Prostate gland (tissue), 2 donors: ENCODE measurements around the gene C14orf132. TPM values are rescaled to one million over a fixed set of nuclear protein-coding genes. Genes with fewer than 3 reads are reported as not detected.

Experiments
- DNase-seq: peaks from one replicate; pipeline ENCODE4 v3.0.0-alpha.2; 2019; ENCODE audit warnings: low spot score
- H3K27ac ChIP-seq, 2 donors: fragments of 200-600 bp; sonication (generic); 2 replicates each; pipeline ENCODE4 v1.5.1; 2017 to 2019
- H3K27me3 ChIP-seq: fragments of 200-600 bp; sonication (generic); replicated peaks from 2 replicates; pipeline ENCODE4 v1.5.1; 2019; ENCODE audit not compliant: insufficient read depth
- H3K36me3 ChIP-seq, 2 donors: fragments of 200-600 bp; sonication (generic); 1 replicate in 1 of 2; 2 replicates in 1 of 2; pipeline versions ENCODE4 v1.5.1 to v1.8.1; 2017 to 2019
- H3K4me1 ChIP-seq: fragments of 200-600 bp; sonication (generic); replicated peaks from 2 replicates; pipeline ENCODE4 v1.5.1; 2019
- H3K4me3 ChIP-seq, 2 donors: fragments of 200-600 bp; sonication (generic); 2 replicates each; pipeline ENCODE4 v1.5.1; 2017 to 2019
- H3K9me3 ChIP-seq: fragments of 200-600 bp; sonication (generic); 2 replicates; pipeline ENCODE4 v1.5.1; 2017
- POLR2A ChIP-seq: fragments of 450-650 bp; IDR thresholded peaks from one replicate; pipeline ENCODE4 v1.6.1; 2016; ENCODE audit warnings: antibody characterized with exemption, mild to moderate bottlenecking
- POLR2AphosphoS5 ChIP-seq: sonication (generic); formaldehyde crosslinking; IDR thresholded peaks from one replicate; pipeline ENCODE4 v1.6.1; 2017; ENCODE audit warnings: antibody characterized with exemption
- WGBS: methylation state at CpG from one replicate; pipeline ENCODE4 v1.1.5; 2018; 5-methylcytosine and 5-hydroxymethylcytosine counted together
- intact Hi-C: fragments of 100-400 bp; cut with DNase I; formaldehyde crosslinking; loops from one replicate; pipeline ENCODE4 v1.14.2; 2022
- total RNA-seq, 2 donors: library from RNA; depleted of rRNA; stranded (reverse); fragments of >200 nt; gene quantifications; one replicate each; pipeline ENCODE4 v1.1.0, GENCODE V29; 2016
- TF ChIP-seq, protein P1 (sequence below), 4 experiments: fragments of 200-600 bp in 2 of 4; fragments of 450-650 bp in 2 of 4; sonication (generic) in 2 of 4; IDR thresholded peaks; 1 replicate in 3 of 4; 2 replicates in 1 of 4; pipeline ENCODE4 v1.5.1; 2016 to 2019; ENCODE audit warnings: antibody characterized with exemption in 4 of 4, mild to moderate bottlenecking in 2 of 4, moderate library complexity in 2 of 4

C14orf132 gene
- total RNA-seq, 2 donors from 2014 or later, result 6.6 to 7.8 TPM

DNA sequence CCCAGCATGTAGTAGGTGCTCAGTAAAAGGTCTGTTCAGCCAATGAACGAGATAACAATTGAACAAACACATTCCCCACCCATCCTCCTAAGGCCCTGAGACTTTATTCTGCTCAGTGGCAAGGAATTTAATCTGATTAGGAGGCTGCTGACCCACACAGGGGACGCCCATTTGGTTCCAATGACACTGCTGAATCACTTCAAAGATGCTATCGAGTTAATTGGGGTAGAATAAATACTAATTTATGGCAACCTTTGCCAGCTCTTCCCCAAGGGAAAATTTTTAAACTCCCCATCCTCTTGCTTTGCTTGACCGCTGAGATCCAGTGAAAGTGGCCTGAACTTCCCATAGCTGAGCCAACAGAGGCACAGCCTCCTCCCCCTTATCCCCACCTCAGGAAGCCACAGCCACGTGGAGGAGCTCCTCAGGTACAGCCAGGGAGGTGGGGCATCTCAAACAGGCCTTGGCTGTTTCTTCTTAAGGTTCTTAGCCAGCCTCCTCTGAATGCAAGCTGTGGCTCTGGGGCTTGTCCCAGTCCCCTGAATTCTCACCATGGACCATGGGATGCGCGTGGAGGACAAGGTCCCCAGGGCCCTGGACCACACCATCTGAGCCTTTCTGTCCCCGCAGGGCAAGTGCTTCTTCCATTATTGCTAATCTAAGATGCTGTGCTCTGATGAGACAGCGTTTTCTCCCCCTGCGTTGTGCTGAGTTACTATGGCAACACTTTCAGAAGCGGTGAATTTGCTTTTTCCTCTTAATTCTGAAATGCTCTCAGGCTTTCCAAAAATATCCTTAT, 26.7 kb downstream of the C14orf132 start:
- no peak for DNase-seq
- H3K36me3 ChIP-seq, result no peaks in the 10 kb centered on the region
- H3K4me1 ChIP-seq, result no peaks in the 10 kb centered on the region
- no peak overlapping the region for H3K27ac ChIP-seq
- TF ChIP-seq, protein P1, sequence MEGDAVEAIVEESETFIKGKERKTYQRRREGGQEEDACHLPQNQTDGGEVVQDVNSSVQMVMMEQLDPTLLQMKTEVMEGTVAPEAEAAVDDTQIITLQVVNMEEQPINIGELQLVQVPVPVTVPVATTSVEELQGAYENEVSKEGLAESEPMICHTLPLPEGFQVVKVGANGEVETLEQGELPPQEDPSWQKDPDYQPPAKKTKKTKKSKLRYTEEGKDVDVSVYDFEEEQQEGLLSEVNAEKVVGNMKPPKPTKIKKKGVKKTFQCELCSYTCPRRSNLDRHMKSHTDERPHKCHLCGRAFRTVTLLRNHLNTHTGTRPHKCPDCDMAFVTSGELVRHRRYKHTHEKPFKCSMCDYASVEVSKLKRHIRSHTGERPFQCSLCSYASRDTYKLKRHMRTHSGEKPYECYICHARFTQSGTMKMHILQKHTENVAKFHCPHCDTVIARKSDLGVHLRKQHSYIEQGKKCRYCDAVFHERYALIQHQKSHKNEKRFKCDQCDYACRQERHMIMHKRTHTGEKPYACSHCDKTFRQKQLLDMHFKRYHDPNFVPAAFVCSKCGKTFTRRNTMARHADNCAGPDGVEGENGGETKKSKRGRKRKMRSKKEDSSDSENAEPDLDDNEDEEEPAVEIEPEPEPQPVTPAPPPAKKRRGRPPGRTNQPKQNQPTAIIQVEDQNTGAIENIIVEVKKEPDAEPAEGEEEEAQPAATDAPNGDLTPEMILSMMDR (IDR thresholded peaks at IDR 0.05), result no peak
- TF ChIP-seq POLR2AphosphoS5, result no peak
- TF ChIP-seq POLR2A, result no peak
- H3K4me3 ChIP-seq, result no peak overlapping the region
- H3K9me3 ChIP-seq, result no peaks in the 10 kb centered on the region
- intact Hi-C loops, result no loop called here
- 63% methylated on average over 11 of the region's 11 CpGs for WGBS
- H3K27me3 ChIP-seq, result no peaks in the 10 kb centered on the region

DNA sequence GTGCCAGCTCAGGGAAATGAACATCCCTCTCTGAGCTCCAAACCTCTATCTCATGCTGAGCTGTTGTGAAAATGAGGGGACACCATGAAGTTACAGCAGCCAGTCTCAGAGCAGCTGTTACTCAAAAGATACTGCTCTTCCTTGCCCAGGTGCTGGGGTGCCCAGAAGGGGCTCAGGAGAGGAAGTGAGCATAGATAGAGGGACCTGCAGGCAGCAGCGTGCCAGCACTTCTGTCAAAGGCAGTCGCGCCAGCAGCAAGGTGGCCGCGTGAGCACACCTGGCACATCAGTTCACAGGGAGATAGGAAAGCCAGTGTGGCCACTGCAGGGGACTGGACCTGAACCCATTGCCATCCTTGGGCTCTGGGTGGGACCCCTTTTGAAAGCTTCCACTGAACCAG, 27.8 kb downstream of the C14orf132 start:
- no peak overlapping the region for H3K4me3 ChIP-seq
- no peak overlapping the region for H3K27ac ChIP-seq
- H3K27me3 ChIP-seq, result no peaks in the 10 kb centered on the region
- 94% methylated on average over 5 of the region's 5 CpGs for WGBS
- intact Hi-C loops, result no loop called here
- H3K36me3 ChIP-seq, result no peaks in the 10 kb centered on the region
- no peak for DNase-seq
- TF ChIP-seq POLR2A (no peak), POLR2AphosphoS5 (no peak)
- TF ChIP-seq, protein P1 (IDR thresholded peaks at IDR 0.05), result no peak
- no peaks in the 10 kb centered on the region for H3K9me3 ChIP-seq
- no peaks in the 10 kb centered on the region for H3K4me1 ChIP-seq

DNA sequence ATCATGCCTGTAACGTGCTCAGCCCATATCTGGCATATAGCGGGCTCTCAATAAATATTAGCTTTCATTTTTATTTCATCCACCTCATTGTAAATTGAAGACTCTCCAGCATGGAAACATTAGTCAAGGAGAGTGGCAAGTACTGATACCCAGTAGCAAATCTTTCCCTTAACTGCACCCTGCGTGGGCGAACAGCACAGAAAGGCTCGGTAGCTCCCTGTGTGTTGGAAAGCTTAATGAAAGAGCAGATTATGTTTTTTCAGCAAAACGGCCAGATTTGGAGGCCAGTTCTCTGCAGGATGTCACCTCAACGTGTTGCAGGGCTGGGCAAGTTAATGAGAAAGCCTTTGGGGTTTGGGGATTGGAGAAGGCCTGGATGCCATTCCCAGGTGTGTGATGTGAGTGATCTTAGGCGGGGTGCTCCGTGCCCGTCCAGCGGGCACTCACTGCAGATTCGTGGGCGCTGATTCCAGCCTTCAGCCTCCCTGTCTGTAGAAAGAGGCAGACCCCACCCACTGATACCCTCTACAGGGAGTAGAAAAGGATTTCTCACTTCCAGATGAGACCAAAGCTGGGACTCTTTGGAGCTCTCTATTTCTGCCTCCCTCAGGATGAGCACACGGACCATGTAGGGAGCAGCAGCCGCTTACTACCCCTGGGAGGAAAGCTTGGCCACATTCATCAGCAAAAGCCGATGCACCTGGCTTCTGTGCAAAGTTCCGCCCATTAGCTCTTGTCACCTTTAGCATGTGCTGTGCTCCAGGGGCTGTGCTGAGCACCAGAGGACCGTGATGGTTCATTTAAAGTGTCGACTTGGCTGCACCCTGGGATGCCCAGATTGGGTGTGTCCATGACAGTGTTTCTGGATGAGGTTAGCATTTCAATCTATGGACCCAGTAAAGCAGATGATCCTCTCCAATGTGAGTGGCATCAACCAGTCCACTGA, 29.1 kb downstream of the C14orf132 start:
- no peaks in the 10 kb centered on the region for H3K36me3 ChIP-seq
- no peak overlapping the region for H3K4me3 ChIP-seq
- no peaks in the 10 kb centered on the region for H3K9me3 ChIP-seq
- WGBS, result 83% methylated on average over 19 of the region's 19 CpGs
- DNase-seq, result no peak
- H3K4me1 ChIP-seq, result no peaks in the 10 kb centered on the region
- H3K27me3 ChIP-seq, result no peaks in the 10 kb centered on the region
- intact Hi-C loops, result no loop called here
- H3K27ac ChIP-seq, result no peak overlapping the region
- TF ChIP-seq POLR2A (no peak), POLR2AphosphoS5 (no peak)
- TF ChIP-seq, protein P1 (IDR thresholded peaks at IDR 0.05), result no peak

GRCh38 chr14:96069421-96069820, 30.3 kb downstream of the C14orf132 start:
- Histone ChIP-seq H3K27me3 (no peaks in the 10 kb centered on the region), H3K36me3 (no peaks in the 10 kb centered on the region), H3K27ac (no peak overlapping the region), H3K4me1 (no peaks in the 10 kb centered on the region), H3K9me3 (no peaks in the 10 kb centered on the region), H3K4me3 (no peak overlapping the region)
- 44% methylated on average over 1 of the region's 1 CpG for WGBS
- TF ChIP-seq, protein P1 (IDR thresholded peaks at IDR 0.05), result no peak
- no peak for TF ChIP-seq POLR2AphosphoS5
- no peak for TF ChIP-seq POLR2A
- intact Hi-C loops, result no loop called here
- DNase-seq, result no peak
